ENCODE measurements around the gene OR52A1. TPM values are rescaled to one million over a fixed set of nuclear protein-coding genes. Genes with fewer than 3 reads are reported as not detected.

OR52A1 gene
- total and polyA plus RNA-seq, 9 of the 15 experiments (the other 6 are each of a cell fraction or from before 2014, with no cell fraction given), result under 0.01 to 0.33 (median 0.13) TPM; not detected in 3

DNA sequence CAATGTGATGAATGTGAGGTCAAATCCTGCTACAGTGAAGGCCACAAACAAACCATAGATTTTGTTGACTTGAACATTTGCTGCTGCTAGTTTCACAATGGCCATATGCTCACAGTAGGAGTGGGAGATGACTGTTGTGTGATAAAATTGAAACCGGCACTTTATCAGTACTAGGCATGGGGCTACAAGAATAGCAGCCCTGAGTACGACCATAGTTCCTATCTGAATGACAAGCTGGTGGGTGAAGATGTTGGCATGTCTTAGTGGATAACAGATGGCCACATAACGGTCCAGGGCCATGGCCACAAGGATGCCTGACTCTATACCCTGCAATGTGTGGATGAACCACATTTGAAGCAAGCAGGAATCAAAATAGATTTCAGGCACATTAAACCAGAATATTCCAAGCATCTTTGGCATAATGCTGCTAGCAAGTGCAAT, 2.8 kb downstream of the OR52A1 start (continued):
- TF ChIP-seq, protein P1, sequence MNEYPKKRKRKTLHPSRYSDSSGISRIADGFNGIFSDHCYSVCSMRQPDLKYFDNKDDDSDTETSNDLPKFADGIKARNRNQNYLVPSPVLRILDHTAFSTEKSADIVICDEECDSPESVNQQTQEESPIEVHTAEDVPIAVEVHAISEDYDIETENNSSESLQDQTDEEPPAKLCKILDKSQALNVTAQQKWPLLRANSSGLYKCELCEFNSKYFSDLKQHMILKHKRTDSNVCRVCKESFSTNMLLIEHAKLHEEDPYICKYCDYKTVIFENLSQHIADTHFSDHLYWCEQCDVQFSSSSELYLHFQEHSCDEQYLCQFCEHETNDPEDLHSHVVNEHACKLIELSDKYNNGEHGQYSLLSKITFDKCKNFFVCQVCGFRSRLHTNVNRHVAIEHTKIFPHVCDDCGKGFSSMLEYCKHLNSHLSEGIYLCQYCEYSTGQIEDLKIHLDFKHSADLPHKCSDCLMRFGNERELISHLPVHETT (CRISPR knock-in tag; conservative IDR thresholded peaks at IDR 0.05 in 1 of 2, IDR thresholded peaks at IDR 0.05 in 1 of 2), result no peak; a peak in 2 of 4 replicates
- no peak for TF ChIP-seq SREBF1 (IDR thresholded peaks at IDR 0.05; ENCODE audit: borderline replicate concordance, low read depth, low read length)
- TF ChIP-seq, protein P2, sequence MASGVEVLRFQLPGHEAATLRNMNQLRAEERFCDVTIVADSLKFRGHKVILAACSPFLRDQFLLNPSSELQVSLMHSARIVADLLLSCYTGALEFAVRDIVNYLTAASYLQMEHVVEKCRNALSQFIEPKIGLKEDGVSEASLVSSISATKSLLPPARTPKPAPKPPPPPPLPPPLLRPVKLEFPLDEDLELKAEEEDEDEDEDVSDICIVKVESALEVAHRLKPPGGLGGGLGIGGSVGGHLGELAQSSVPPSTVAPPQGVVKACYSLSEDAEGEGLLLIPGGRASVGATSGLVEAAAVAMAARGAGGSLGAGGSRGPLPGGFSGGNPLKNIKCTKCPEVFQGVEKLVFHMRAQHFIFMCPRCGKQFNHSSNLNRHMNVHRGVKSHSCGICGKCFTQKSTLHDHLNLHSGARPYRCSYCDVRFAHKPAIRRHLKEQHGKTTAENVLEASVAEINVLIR (CRISPR knock-in tag; IDR thresholded peaks at IDR 0.05), result no peak
- no peak for TF ChIP-seq ATF1 (CRISPR knock-in tag; IDR thresholded peaks at IDR 0.05)
- TF ChIP-seq ATF1 (tag; IDR thresholded peaks at IDR 0.05), result peak; percentile 42; the same call in 1 of the 2 replicates
- TF ChIP-seq TAF15 (IDR thresholded peaks at IDR 0.05; ENCODE audit: low read depth, low read length), result no peak
- TF ChIP-seq IFI16 (CRISPR knock-in tag; IDR thresholded peaks at IDR 0.05), result no peak
- no peak for TF ChIP-seq PHF8 (IDR thresholded peaks at IDR 0.05; ENCODE audit: borderline replicate concordance, low read length)
- TF ChIP-seq CXXC5 (CRISPR knock-in tag; IDR thresholded peaks at IDR 0.05), result peak; percentile 66
- TF ChIP-seq, protein P3, sequence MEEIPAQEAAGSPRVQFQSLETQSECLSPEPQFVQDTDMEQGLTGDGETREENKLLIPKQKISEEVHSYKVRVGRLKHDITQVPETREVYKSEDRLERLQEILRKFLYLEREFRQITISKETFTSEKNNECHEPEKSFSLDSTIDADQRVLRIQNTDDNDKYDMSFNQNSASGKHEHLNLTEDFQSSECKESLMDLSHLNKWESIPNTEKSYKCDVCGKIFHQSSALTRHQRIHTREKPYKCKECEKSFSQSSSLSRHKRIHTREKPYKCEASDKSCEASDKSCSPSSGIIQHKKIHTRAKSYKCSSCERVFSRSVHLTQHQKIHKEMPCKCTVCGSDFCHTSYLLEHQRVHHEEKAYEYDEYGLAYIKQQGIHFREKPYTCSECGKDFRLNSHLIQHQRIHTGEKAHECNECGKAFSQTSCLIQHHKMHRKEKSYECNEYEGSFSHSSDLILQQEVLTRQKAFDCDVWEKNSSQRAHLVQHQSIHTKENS (CRISPR knock-in tag; IDR thresholded peaks at IDR 0.05), result no peak
- TF ChIP-seq MAZ (CRISPR knock-in tag; conservative IDR thresholded peaks at IDR 0.05 in 1 of 2, IDR thresholded peaks at IDR 0.05 in 1 of 2), result peak in 1 of 2 experiments; percentile 54; a peak in 2 of 4 replicates
- TF ChIP-seq ZKSCAN1 (IDR thresholded peaks at IDR 0.05; ENCODE audit: low read depth, low read length), result 0 out of 2 replicates have a peak, but pooled peaks have one; percentile 56
- TF ChIP-seq POLR2AphosphoS2 (IDR thresholded peaks at IDR 0.05; ENCODE audit: low read length), result no peak
- no peak for TF ChIP-seq PCBP2 (IDR thresholded peaks at IDR 0.05; ENCODE audit: low read depth, low read length, poor library complexity, severe bottlenecking)
- no peak for TF ChIP-seq NR1H2 (CRISPR knock-in tag; IDR thresholded peaks at IDR 0.05)
- TF ChIP-seq ZNF561 (CRISPR knock-in tag; conservative IDR thresholded peaks at IDR 0.05), result no peak
- TF ChIP-seq RBM25 (IDR thresholded peaks at IDR 0.05; ENCODE audit: low read depth, low read length, severe bottlenecking), result no peak
- TF ChIP-seq, protein P4, sequence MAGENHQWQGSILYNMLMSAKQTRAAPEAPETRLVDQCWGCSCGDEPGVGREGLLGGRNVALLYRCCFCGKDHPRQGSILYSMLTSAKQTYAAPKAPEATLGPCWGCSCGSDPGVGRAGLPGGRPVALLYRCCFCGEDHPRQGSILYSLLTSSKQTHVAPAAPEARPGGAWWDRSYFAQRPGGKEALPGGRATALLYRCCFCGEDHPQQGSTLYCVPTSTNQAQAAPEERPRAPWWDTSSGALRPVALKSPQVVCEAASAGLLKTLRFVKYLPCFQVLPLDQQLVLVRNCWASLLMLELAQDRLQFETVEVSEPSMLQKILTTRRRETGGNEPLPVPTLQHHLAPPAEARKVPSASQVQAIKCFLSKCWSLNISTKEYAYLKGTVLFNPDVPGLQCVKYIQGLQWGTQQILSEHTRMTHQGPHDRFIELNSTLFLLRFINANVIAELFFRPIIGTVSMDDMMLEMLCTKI (IDR thresholded peaks at IDR 0.05; ENCODE audit: partially characterized antibody), result no peak
- TF ChIP-seq KAT8 (IDR thresholded peaks at IDR 0.05; ENCODE audit: low read depth), result no peak
- TF ChIP-seq NR3C1 (CRISPR knock-in tag; IDR thresholded peaks at IDR 0.05), result no peak
- TF ChIP-seq KHSRP (IDR thresholded peaks at IDR 0.05), result peak; percentile 56; the same call in 1 of the 2 replicates
- TF ChIP-seq SMAD3 (CRISPR knock-in tag; conservative IDR thresholded peaks at IDR 0.05), result peak; percentile 85
- 0 out of 2 replicates have a peak, but pooled peaks have one; percentile 89 for TF ChIP-seq ZNF644 (tag; IDR thresholded peaks at IDR 0.05; ENCODE audit: low read depth)
- 0 out of 2 replicates have a peak, but pooled peaks have one; percentile 51 for TF ChIP-seq MXI1 (IDR thresholded peaks at IDR 0.05; ENCODE audit: low read depth, low read length)
- no peak for TF ChIP-seq DACH1 (IDR thresholded peaks at IDR 0.05; ENCODE audit: partially characterized antibody)
